Measurements from ENCODE around the gene TMEM61.
"Not testable (repeated sequence)": the region's sequence is repeated elsewhere in the genome, so short reads cannot be mapped to it uniquely, and the experiment has no call there.

Gene TMEM61

GRCh38 chr1:54956726-54957125 is 23.7 kb upstream of the TMEM61 start:
- TF ChIP-seq, protein P1, sequence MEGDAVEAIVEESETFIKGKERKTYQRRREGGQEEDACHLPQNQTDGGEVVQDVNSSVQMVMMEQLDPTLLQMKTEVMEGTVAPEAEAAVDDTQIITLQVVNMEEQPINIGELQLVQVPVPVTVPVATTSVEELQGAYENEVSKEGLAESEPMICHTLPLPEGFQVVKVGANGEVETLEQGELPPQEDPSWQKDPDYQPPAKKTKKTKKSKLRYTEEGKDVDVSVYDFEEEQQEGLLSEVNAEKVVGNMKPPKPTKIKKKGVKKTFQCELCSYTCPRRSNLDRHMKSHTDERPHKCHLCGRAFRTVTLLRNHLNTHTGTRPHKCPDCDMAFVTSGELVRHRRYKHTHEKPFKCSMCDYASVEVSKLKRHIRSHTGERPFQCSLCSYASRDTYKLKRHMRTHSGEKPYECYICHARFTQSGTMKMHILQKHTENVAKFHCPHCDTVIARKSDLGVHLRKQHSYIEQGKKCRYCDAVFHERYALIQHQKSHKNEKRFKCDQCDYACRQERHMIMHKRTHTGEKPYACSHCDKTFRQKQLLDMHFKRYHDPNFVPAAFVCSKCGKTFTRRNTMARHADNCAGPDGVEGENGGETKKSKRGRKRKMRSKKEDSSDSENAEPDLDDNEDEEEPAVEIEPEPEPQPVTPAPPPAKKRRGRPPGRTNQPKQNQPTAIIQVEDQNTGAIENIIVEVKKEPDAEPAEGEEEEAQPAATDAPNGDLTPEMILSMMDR (IDR thresholded peaks at IDR 0.05; ENCODE audit: control extremely low read depth, extremely low read depth, low read depth, missing control alignments) = no peak
- CTCF ChIA-PET = interaction anchor here (0.5 to 2.5 kb wide), 4 partner anchors 12 to 40 kb away, joined by 3 to 25 read pairs (median 8); no protein-coding TSS in a partner anchor
- POLR2A ChIA-PET = no interaction called here
- no peak for DNase-seq (ENCODE audit: extremely low spot score)

- POLR2A ChIA-PET = no interaction called here
- CTCF ChIA-PET = interaction anchor here (0.7 to 3.0 kb wide), 3 partner anchors 14 to 330 kb away, joined by 3 to 10 read pairs (median 6); no protein-coding TSS in a partner anchor
- no peak for DNase-seq (ENCODE audit: extremely low spot score)
- TF ChIP-seq, protein P1 (IDR thresholded peaks at IDR 0.05; ENCODE audit: control extremely low read depth, extremely low read depth, low read depth, missing control alignments) = no peak
Observed at GRCh38 chr1:54959241-54959640, 21.2 kb upstream of the TMEM61 start.

- DNase-seq (ENCODE audit: extremely low spot score) = no peak
- TF ChIP-seq, protein P1 (IDR thresholded peaks at IDR 0.05; ENCODE audit: control extremely low read depth, extremely low read depth, low read depth, missing control alignments) = no peak
- ChIA-PET POLR2A (no interaction called here), CTCF (interaction anchor here (1.0 to 3.6 kb wide), 6 partner anchors 8 to 33 kb away, joined by 3 to 23 read pairs (median 3); no protein-coding TSS in a partner anchor)
Observed at GRCh38 chr1:54962612-54963395, 17.6 kb upstream of the TMEM61 start.

DNA sequence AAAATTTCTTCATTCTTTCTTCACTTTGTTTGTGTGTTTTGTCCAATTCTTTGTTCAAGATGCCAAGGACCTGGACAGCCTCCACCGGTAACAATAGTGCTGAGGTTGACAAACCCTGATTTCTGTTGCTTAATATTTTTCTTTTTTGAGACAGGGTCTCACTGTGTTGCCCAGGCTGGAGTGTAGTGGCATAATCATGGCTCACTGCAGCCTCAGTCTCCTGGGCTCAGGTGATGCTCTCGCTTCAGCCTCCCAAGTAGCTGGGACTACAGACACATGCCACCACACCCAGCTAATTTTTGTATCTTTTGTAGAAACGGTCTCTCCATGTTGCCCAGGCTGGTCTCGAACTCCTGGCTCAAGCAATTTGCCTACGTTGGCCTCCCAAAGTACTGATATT is 16.6 kb upstream of the TMEM61 start:
- CTCF ChIA-PET = interaction anchor here (1.1 to 3.6 kb wide), 4 partner anchors 9 to 32 kb away, joined by 3 to 23 read pairs (median 8); no protein-coding TSS in a partner anchor
- POLR2A ChIA-PET = not testable (repeated sequence)

GRCh38 chr1:54965624-54966340 is 14.6 kb upstream of the TMEM61 start:
- ChIA-PET CTCF (interaction anchor here (0.7 to 3.6 kb wide), 6 partner anchors 12 to 32 kb away, joined by 3 to 25 read pairs (median 12); no protein-coding TSS in a partner anchor), POLR2A (no interaction called here)
- TF ChIP-seq, protein P1 (IDR thresholded peaks at IDR 0.05; ENCODE audit: control extremely low read depth, extremely low read depth, low read depth, missing control alignments) = no peak
- peak; percentile 40 for DNase-seq (ENCODE audit: extremely low spot score)

More for the DNA sequence above, 16.6 kb upstream of the TMEM61 start:
- not testable (repeated sequence) for DNase-seq (ENCODE audit: extremely low spot score)

DNA sequence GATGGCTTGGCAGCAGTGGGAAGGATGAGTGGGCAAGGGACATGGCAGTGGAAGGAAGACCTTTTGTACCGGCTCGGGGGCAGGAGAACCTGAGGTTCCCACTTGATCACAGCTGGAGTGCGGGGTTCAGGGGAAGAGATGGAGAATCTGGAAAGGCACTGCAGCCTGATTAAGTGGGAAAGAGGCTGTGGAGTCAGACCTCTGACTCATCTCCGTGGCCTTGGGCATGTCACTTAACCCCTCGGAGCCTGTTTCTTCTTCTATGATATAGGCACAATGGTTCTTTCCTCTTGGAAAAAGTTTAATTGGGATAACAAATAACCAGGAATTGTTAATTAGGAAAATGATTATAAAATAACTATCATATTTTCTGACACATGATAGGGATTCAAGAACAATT is 13.1 kb upstream of the TMEM61 start:
- TF ChIP-seq, protein P1 (IDR thresholded peaks at IDR 0.05; ENCODE audit: control extremely low read depth, extremely low read depth, low read depth, missing control alignments) = no peak
- ChIA-PET POLR2A (no interaction called here), CTCF (interaction anchor here (1.2 kb wide), 1 partner anchor 19 kb away, joined by 3 read pairs; no protein-coding TSS in a partner anchor)
- DNase-seq (ENCODE audit: extremely low spot score) = peak; percentile 2
